CD4-positive, CD25-positive, alpha-beta regulatory T cell (primary cell): ENCODE measurements around the gene GNS. TPM values are rescaled to one million over a fixed set of nuclear protein-coding genes. Genes with fewer than 3 reads are reported as not detected.
A peak's percentile ranks its signal among the peaks of the same experiment; 100 is the strongest.

ENCODE experiments used
- ATAC-seq, 2 donors: fragments of 150-1000 bp; cut with Tn5 transposase; one replicate each; pipeline ENCODE4 v1.10.0; 2021; ENCODE audit warnings: low read depth in 2 of 2, moderate number of reproducible peaks in 2 of 2, moderate library complexity in 1 of 2
- DNase-seq, 3 donors: peaks; one replicate each; pipeline versions ENCODE4 v3.0.0 to v3.0.0-alpha.2; 2012 to 2022; ENCODE audit warnings: mixed read lengths in 1 of 3
- H3K27ac ChIP-seq: one replicate; pipeline ENCODE4 v1.7.0; 2013; ENCODE audit warnings: mild to moderate bottlenecking, low read length; ENCODE audit not compliant: insufficient read depth, poor library complexity, severe bottlenecking
- H3K27me3 ChIP-seq: one replicate; pipeline ENCODE4 v1.7.0; 2013; ENCODE audit warnings: low read length; ENCODE audit not compliant: control insufficient read depth, insufficient read depth
- H3K36me3 ChIP-seq: one replicate; pipeline ENCODE4 v1.7.0; 2013; ENCODE audit warnings: mild to moderate bottlenecking, low read length, moderate library complexity; ENCODE audit not compliant: control insufficient read depth, insufficient read depth
- H3K4me1 ChIP-seq: 2 replicates; pipeline ENCODE4 v1.7.0; 2013; ENCODE audit warnings: mild to moderate bottlenecking, low read length; ENCODE audit not compliant: insufficient read depth, control insufficient read depth, poor library complexity, severe bottlenecking
- H3K4me3 ChIP-seq: one replicate; pipeline ENCODE4 v1.7.0; 2013; ENCODE audit warnings: low read depth, mild to moderate bottlenecking, low read length, moderate library complexity
- H3K9me3 ChIP-seq, 2 experiments: 1 replicate in 1 of 2; 2 replicates in 1 of 2; pipeline ENCODE4 v1.7.0; 2013; ENCODE audit warnings: low read length in 2 of 2, mild to moderate bottlenecking in 1 of 2, moderate library complexity in 1 of 2; ENCODE audit not compliant: control insufficient read depth in 2 of 2
- H3K27ac Mint-ChIP-seq, 3 donors: one replicate each; pipeline ENCODE4 v1.8.0; 2020 to 2022; ENCODE audit warnings: mild to moderate bottlenecking in 3 of 3, mixed read lengths in 3 of 3, moderate library complexity in 2 of 3
- H3K27me3 Mint-ChIP-seq: one replicate; pipeline ENCODE4 v1.8.0; 2022; ENCODE audit warnings: mild to moderate bottlenecking, mixed read lengths
- H3K36me3 Mint-ChIP-seq: one replicate; pipeline ENCODE4 v1.8.0; 2020; ENCODE audit warnings: mixed read lengths
- H3K4me1 Mint-ChIP-seq, 4 donors: one replicate each; pipeline ENCODE4 v1.8.0; 2020 to 2022; ENCODE audit warnings: mixed read lengths in 4 of 4, mild to moderate bottlenecking in 1 of 4
- H3K4me3 Mint-ChIP-seq, 4 donors: one replicate each; pipeline ENCODE4 v1.8.0; 2020 to 2022; ENCODE audit warnings: mild to moderate bottlenecking in 4 of 4, mixed read lengths in 4 of 4, moderate library complexity in 3 of 4
- H3K9me3 Mint-ChIP-seq, 7 donors: one replicate each; pipeline ENCODE4 v1.8.0; 2020 to 2022; ENCODE audit warnings: mixed read lengths in 7 of 7, mild to moderate bottlenecking in 3 of 7, moderate library complexity in 2 of 7
- polyA plus RNA-seq, 4 donors: library from polyadenylated mRNA; unstranded; fragments of 300-500 nt; fragmentation: Illumina TruSeq; gene quantifications; one replicate each; pipeline ENCODE4 v1.2.3, GENCODE V29; 2021
- total RNA-seq: library from RNA; stranded (reverse); gene quantifications from one replicate; pipeline ENCODE4 v1.2.3, GENCODE V29; 2022

GNS gene
- total and polyA plus RNA-seq, 5 donors from 2014 or later, result 25.0 to 51.5 (median 41.6) TPM

DNA sequence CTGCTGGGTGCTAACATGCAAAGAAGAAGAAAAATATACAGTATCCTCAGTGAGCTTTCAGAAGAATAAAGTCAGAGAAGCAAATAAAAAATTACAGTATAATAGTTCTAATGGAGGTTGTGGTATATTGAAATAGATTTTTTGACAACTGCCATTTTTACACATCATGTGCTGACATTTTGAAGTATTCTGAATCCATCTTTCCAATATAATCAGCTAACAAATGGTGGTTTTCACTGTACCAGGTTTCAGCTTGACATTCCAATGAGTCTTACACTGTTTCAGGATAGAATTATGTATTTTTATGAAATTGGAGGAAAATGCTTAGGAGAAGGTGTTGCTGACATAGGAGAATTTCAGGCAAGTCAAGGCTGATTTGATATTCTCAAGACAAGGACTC, 39.0 kb upstream of the GNS start:
- H3K36me3 Mint-ChIP-seq, result no peaks in the 10 kb centered on the region
- Histone ChIP-seq H3K9me3 (no peaks in the 10 kb centered on the region), H3K4me1 (no peaks in the 10 kb centered on the region), H3K36me3 (no peaks in the 10 kb centered on the region), H3K27me3 (peaks cover 11% of the 10 kb centered on the region), H3K4me3 (no peak overlapping the region), H3K27ac (no peak overlapping the region)
- DNase-seq (no peak), ATAC-seq (no peak)
- H3K4me1 Mint-ChIP-seq, result peaks cover 0 to 2% (median 0%) of the 10 kb centered on the region in 4 donors
- H3K27ac Mint-ChIP-seq, result no peak overlapping the region
- H3K4me3 Mint-ChIP-seq, result no peak overlapping the region
- H3K9me3 Mint-ChIP-seq, result no peaks in the 10 kb centered on the region
- H3K27me3 Mint-ChIP-seq, result peaks cover 43% of the 10 kb centered on the region

DNA sequence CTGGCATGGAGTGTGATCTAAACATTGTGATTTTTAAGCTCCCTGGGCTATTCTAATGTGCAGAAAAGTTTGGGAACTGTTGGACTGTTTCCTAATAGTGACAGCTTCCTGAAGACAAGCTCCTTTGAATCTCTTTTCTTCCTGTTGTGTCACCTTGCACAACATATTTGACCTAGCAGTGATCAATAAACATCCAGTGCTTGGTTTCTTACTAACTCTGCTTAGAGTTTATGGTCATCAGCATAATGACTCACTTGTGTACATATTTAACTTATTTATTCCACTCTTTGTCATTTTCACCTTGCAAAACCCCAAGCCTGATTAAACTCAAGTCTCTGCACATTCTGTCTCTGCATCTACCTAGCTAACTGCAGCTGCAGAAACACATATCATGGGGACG, 38.0 kb upstream of the GNS start:
- Mint-ChIP-seq H3K9me3 (no peaks in the 10 kb centered on the region), H3K27ac (no peak overlapping the region), H3K4me1 (peaks cover 0 to 1% (median 0%) of the 10 kb centered on the region in 4 donors), H3K27me3 (peaks cover 44% of the 10 kb centered on the region), H3K4me3 (no peak overlapping the region), H3K36me3 (no peaks in the 10 kb centered on the region)
- no peak for ATAC-seq
- Histone ChIP-seq H3K9me3 (no peaks in the 10 kb centered on the region), H3K36me3 (no peaks in the 10 kb centered on the region), H3K4me1 (no peaks in the 10 kb centered on the region), H3K4me3 (no peak overlapping the region), H3K27me3 (peaks cover 11% of the 10 kb centered on the region), H3K27ac (no peak overlapping the region)
- no peak for DNase-seq

DNA sequence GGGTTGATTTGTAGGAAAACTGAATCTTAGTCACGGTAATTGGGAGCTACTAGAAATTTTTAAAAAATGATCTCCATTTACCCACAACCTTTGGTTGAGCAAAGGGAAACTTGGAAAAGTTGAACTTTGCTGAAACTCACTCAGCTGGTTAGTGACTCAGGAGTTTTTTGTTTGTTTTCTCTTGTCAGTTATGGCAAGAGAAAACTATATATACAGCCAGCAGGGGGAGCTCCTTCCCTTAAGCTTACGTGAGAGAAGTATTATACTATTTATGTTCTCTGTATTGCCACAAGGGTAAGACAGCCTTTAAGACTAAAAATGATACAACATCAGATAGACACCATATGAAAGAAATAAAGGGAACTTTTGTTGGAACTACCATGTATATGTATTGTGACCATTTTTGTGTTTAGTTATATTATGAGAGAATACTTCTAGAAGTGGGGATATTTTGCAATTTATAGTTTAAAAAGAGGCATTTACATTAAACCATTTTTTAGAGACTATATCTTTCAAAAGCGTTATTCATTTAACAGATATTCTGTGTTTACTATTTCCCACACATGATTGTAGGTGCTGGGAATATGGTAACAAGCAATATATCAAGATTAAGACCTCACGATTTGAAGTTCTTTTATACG, 37.1 kb upstream of the GNS start:
- no peaks in the 10 kb centered on the region for H3K4me1 ChIP-seq
- peaks cover 11% of the 10 kb centered on the region for H3K27me3 ChIP-seq
- DNase-seq (peak; percentile 43 to 89 (median 68)), ATAC-seq (peak; percentile 79 to 82)
- H3K9me3 ChIP-seq, result no peaks in the 10 kb centered on the region
- no peaks in the 10 kb centered on the region for H3K9me3 Mint-ChIP-seq
- no peaks in the 10 kb centered on the region for H3K36me3 ChIP-seq
- no peak overlapping the region for H3K27ac ChIP-seq
- H3K36me3 Mint-ChIP-seq, result no peaks in the 10 kb centered on the region
- peaks cover 41% of the 10 kb centered on the region for H3K27me3 Mint-ChIP-seq
- no peak overlapping the region for H3K4me3 ChIP-seq
- H3K4me1 Mint-ChIP-seq, result no peaks in the 10 kb centered on the region
- H3K4me3 Mint-ChIP-seq, result no peak overlapping the region
- H3K27ac Mint-ChIP-seq, result no peak overlapping the region

DNA sequence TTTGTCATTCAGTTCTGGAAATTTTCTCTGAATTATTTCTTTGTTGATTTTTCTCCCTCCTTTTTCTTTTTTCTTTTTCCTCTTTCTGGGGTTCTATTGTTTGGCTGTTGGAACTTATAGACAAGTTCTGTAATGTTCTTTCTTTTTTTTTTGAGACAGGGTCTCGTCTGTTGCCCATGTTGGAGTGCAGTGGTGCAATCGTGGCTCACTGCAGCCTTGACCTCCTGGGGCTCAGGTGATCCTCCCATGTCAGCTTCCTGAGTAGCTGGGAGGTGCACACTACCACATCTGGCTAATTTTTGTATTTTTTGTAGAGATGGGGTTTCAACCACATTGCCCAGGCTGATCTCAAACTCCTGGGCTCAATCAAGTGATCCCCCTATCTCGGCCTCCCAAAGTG, 35.1 kb upstream of the GNS start:
- DNase-seq (no peak), ATAC-seq (no peak)
- Mint-ChIP-seq H3K4me1 (no peaks in the 10 kb centered on the region), H3K27ac (no peak overlapping the region), H3K9me3 (no peaks in the 10 kb centered on the region), H3K27me3 (peaks cover 57% of the 10 kb centered on the region), H3K4me3 (no peak overlapping the region), H3K36me3 (no peaks in the 10 kb centered on the region)
- Histone ChIP-seq H3K9me3 (no peaks in the 10 kb centered on the region), H3K4me3 (no peak overlapping the region), H3K36me3 (no peaks in the 10 kb centered on the region), H3K4me1 (no peaks in the 10 kb centered on the region), H3K27ac (no peak overlapping the region), H3K27me3 (peaks cover 11% of the 10 kb centered on the region)

DNA sequence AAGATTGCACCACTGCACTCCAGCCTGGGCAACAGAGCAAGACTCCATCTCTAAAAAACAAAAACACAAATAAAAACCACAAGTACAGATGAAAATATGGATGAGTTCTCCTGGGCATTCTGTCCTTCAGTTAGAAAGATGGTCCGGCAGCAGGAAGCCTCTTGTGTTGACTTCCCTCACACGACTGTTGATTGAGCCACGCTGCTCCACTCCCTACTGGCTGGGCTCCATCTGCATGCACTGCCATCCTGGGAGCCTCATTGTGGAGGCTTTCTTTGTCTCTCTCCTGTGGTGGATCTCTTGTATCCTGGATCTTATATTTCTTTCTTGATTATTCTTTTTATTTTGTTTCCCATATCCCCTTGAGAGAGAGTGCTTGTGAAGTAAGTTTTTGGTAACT, 34.4 kb upstream of the GNS start:
- no peaks in the 10 kb centered on the region for H3K36me3 Mint-ChIP-seq

DNA sequence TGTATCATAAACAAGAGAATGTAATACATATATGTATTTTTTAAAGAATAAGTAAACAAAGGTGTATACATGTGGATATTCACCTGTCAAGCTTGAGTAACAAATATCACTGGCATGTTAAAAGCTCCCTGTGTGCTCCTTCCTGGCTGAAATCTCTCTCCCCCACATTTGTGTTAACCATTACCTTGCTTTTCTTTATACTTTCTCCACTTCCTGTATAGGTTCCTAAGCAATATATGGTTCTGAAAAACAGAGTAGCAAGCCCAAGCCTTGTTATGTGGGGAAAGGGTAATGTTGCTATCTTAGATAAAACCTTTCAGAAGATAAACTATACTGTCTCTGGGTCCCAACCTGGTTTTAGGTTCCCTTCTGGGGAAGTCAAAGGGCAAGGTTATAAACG, 32.9 kb upstream of the GNS start:
- H3K4me3 Mint-ChIP-seq, result no peak overlapping the region
- ATAC-seq (no peak), DNase-seq (no peak)
- no peaks in the 10 kb centered on the region for H3K4me1 Mint-ChIP-seq
- Histone ChIP-seq H3K4me1 (no peaks in the 10 kb centered on the region), H3K36me3 (no peaks in the 10 kb centered on the region), H3K4me3 (no peak overlapping the region), H3K9me3 (no peaks in the 10 kb centered on the region), H3K27me3 (peaks cover 17% of the 10 kb centered on the region), H3K27ac (no peak overlapping the region)
- peaks cover 0 to 2% (median 0%) of the 10 kb centered on the region in 7 donors for H3K9me3 Mint-ChIP-seq
- H3K36me3 Mint-ChIP-seq, result no peaks in the 10 kb centered on the region
- H3K27ac Mint-ChIP-seq, result no peak overlapping the region
- peaks cover 60% of the 10 kb centered on the region for H3K27me3 Mint-ChIP-seq

More for the DNA sequence above, 34.4 kb upstream of the GNS start:
- ATAC-seq, result no peak
- Histone ChIP-seq H3K4me1 (no peaks in the 10 kb centered on the region), H3K4me3 (no peak overlapping the region), H3K9me3 (no peaks in the 10 kb centered on the region), H3K36me3 (no peaks in the 10 kb centered on the region), H3K27me3 (peaks cover 11% of the 10 kb centered on the region), H3K27ac (no peak overlapping the region)
- no peak overlapping the region for H3K4me3 Mint-ChIP-seq
- peaks cover 61% of the 10 kb centered on the region for H3K27me3 Mint-ChIP-seq
- no peaks in the 10 kb centered on the region for H3K4me1 Mint-ChIP-seq
- no peak for DNase-seq
- H3K27ac Mint-ChIP-seq, result no peak overlapping the region
- peaks cover 0 to 2% (median 0%) of the 10 kb centered on the region in 7 donors for H3K9me3 Mint-ChIP-seq

DNA sequence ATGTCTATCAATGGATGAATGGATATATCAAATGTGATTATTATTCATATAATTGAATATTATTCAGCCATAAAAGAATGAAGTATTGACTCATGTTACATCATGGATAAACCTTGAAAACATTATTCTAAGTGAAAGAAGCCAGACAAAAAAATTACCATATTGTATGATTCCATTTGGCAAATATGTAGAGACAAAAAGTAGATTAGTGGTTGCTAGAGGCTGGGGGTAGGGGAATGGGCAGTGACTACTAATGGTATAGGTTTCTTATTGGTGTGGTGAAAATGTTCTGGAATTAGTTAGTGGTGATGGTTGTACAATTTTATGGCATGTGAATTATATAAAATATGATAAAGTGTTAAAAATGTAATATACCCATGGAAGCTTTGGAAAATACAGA, 31.8 kb upstream of the GNS start:
- Mint-ChIP-seq H3K4me3 (no peak overlapping the region), H3K4me1 (no peaks in the 10 kb centered on the region), H3K27me3 (peaks cover 54% of the 10 kb centered on the region), H3K9me3 (peaks cover 0 to 2% (median 0%) of the 10 kb centered on the region in 7 donors), H3K36me3 (no peaks in the 10 kb centered on the region), H3K27ac (no peak overlapping the region)
- Histone ChIP-seq H3K4me1 (no peaks in the 10 kb centered on the region), H3K9me3 (no peaks in the 10 kb centered on the region), H3K36me3 (no peaks in the 10 kb centered on the region), H3K27ac (no peak overlapping the region), H3K4me3 (no peak overlapping the region), H3K27me3 (peaks cover 18% of the 10 kb centered on the region)
- no peak for ATAC-seq
- no peak for DNase-seq

DNA sequence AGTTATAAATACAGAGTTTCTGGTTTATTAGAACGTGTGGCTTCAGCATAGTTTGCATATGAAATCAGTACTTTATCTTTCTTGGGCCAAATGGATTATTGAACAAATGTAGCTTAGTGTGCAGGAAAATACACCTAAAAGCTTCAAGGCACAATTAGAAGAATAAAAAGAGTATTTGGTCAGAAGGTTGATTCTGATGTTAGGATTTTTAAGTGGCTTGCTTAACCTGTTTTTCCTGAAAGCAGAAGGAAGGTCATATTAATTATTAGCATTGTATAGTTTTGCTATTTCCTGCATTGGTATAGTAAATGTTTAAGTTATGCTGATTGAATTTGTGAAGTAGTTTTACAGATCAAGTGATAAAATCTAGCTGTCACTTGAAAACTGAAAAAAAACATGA, 31.0 kb upstream of the GNS start:
- H3K4me1 ChIP-seq, result no peaks in the 10 kb centered on the region
- DNase-seq (no peak), ATAC-seq (no peak)
- Mint-ChIP-seq H3K4me3 (no peak overlapping the region), H3K36me3 (no peaks in the 10 kb centered on the region), H3K27me3 (peaks cover 56% of the 10 kb centered on the region), H3K27ac (no peak overlapping the region), H3K9me3 (peaks cover 0 to 2% (median 0%) of the 10 kb centered on the region in 7 donors), H3K4me1 (no peaks in the 10 kb centered on the region)
- peaks cover 23% of the 10 kb centered on the region for H3K27me3 ChIP-seq
- H3K36me3 ChIP-seq, result no peaks in the 10 kb centered on the region
- no peak overlapping the region for H3K27ac ChIP-seq
- H3K4me3 ChIP-seq, result no peak overlapping the region
- H3K9me3 ChIP-seq, result no peaks in the 10 kb centered on the region
